OCI-LY3 (cell line): ENCODE data around the gene C10orf90.

Source experiments
- H2AFZ ChIP-seq: fragments of 200-600, 300-600 bp; shearing (Covaris generic); 2 replicates; pipeline ENCODE4 v1.6.0; 2014; ENCODE audit warnings: antibody characterized with exemption, low read depth, low read length
- H3K27ac ChIP-seq: fragments of 200-600, 300-600 bp; sonication (generic); 2 replicates; pipeline ENCODE4 v1.5.1; 2014; ENCODE audit warnings: mild to moderate bottlenecking, low read length, moderate library complexity, mixed read lengths
- H3K27me3 ChIP-seq: fragments of 200-600, 300-600 bp; sonication (generic); 2 replicates; pipeline ENCODE4 v1.6.1; 2014; ENCODE audit warnings: low read depth, low read length, mixed read lengths
- H3K36me3 ChIP-seq: fragments of 200-600, 300-600 bp; sonication (generic); replicated peaks from 2 replicates; pipeline ENCODE3; 2014; ENCODE audit warnings: low read depth, low read length, mixed read lengths
- H3K4me1 ChIP-seq: fragments of 300-600, 200-600 bp; sonication (generic); 2 replicates; pipeline ENCODE4 v1.6.1; 2014; ENCODE audit warnings: low read length, mixed read lengths
- H3K4me2 ChIP-seq: fragments of 200-600, 300-600 bp; sonication (generic); 2 replicates; pipeline ENCODE4 v1.6.1; 2014; ENCODE audit warnings: low read length, mixed read lengths
- H3K4me3 ChIP-seq: fragments of 300-600, 200-600 bp; sonication (generic); 2 replicates; pipeline ENCODE4 v1.5.1; 2014; ENCODE audit warnings: antibody characterized with exemption, mild to moderate bottlenecking, low read length, moderate library complexity
- H3K79me2 ChIP-seq: fragments of 300-600, 200-600 bp; shearing (Covaris generic); 2 replicates; pipeline ENCODE4 v1.6.1; 2014; ENCODE audit warnings: mild to moderate bottlenecking, low read length, mixed read lengths
- H3K9ac ChIP-seq: fragments of 300-600, 200-600 bp; shearing (Covaris generic); 2 replicates; pipeline ENCODE4 v1.6.0; 2014; ENCODE audit warnings: mild to moderate bottlenecking, low read length, moderate library complexity
- H3K9me3 ChIP-seq: fragments of 200-600, 300-600 bp; shearing (Covaris generic); 2 replicates; pipeline ENCODE4 v1.6.1; 2014; ENCODE audit warnings: low read length, mixed read lengths; ENCODE audit not compliant: insufficient read depth
- H4K20me1 ChIP-seq: fragments of 200-600, 300-600 bp; sonication (generic); 2 replicates; pipeline ENCODE4 v1.6.1; 2016; ENCODE audit warnings: low read length, mixed read lengths; ENCODE audit not compliant: insufficient read depth
- CTCF ChIP-seq: fragments of 200-600, 300-600 bp; sonication (generic); IDR thresholded peaks from 2 replicates; pipeline ENCODE4 v1.5.1; 2014; ENCODE audit warnings: antibody characterized with exemption, low read length, low read depth
- EZH2phosphoT487 ChIP-seq: fragments of 200-600 bp; shearing (Covaris generic); IDR thresholded peaks from 2 replicates; pipeline ENCODE4 v1.6.1; 2018; ENCODE audit warnings: antibody characterized with exemption, mixed run types, low read depth

Gene C10orf90

GRCh38 chr10:126638542-126638941 is 32.0 kb downstream of the C10orf90 start:
- H3K4me2 ChIP-seq, result no peak overlapping the region
- H3K9me3 ChIP-seq, result no peaks in the 10 kb centered on the region
- TF ChIP-seq EZH2phosphoT487, result no peak
- no peak for TF ChIP-seq CTCF
- no peaks in the 10 kb centered on the region for H3K36me3 ChIP-seq
- no peak overlapping the region for H3K9ac ChIP-seq
- H3K4me1 ChIP-seq, result no peaks in the 10 kb centered on the region
- H3K27me3 ChIP-seq, result no peaks in the 10 kb centered on the region
- H2AFZ ChIP-seq, result no peak overlapping the region
- H4K20me1 ChIP-seq, result no peaks in the 10 kb centered on the region
- no peak overlapping the region for H3K27ac ChIP-seq
- H3K4me3 ChIP-seq, result no peak overlapping the region
- no peaks in the 10 kb centered on the region for H3K79me2 ChIP-seq

DNA sequence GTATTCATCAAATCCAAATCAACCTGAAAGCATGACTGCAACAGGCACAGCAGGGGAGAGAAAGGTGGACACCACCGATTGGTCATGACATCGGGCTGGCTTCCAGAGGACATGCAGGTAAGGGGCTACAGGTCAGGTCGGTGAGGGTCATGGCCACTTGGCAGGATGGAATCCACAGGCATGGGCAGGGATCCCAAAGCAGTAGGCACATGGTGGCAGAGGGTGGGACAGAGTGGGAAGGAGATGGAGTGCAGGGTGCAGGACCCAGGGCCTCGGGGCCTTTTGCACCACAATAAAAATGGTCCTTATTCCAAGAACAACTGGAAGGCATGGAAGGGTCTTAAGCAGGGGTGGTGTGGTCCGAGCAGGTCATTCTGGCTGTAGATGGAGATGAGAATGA is 33.0 kb downstream of the C10orf90 start:
- Histone ChIP-seq H3K4me2 (no peak overlapping the region), H2AFZ (no peak overlapping the region), H3K4me3 (no peak overlapping the region), H4K20me1 (no peaks in the 10 kb centered on the region), H3K27me3 (no peaks in the 10 kb centered on the region), H3K4me1 (no peaks in the 10 kb centered on the region), H3K27ac (no peak overlapping the region), H3K36me3 (no peaks in the 10 kb centered on the region), H3K9ac (no peak overlapping the region), H3K9me3 (no peaks in the 10 kb centered on the region), H3K79me2 (no peaks in the 10 kb centered on the region)
- no peak for TF ChIP-seq CTCF
- TF ChIP-seq EZH2phosphoT487, result no peak

DNA sequence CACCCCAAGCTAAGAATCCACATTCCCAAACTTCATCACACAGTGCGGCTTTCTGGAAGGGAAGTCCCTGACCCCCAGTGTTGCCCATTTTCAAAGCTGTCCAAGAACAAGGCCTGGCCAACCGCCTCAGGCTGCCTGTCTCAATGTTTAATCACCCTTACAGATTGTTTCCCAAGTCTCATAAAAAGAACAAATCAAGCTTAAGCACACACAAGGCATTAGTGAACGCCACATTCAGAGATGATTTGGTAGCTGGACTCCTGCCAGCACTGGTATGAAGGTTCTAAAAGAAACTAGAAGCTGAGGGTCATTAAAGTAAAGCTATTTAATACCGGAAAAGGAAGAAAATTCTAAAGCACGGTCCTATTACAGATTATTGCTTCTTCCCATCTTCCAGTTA is 35.6 kb downstream of the C10orf90 start:
- no peaks in the 10 kb centered on the region for H4K20me1 ChIP-seq
- H2AFZ ChIP-seq, result no peak overlapping the region
- no peaks in the 10 kb centered on the region for H3K27me3 ChIP-seq
- H3K9me3 ChIP-seq, result no peaks in the 10 kb centered on the region
- no peaks in the 10 kb centered on the region for H3K4me1 ChIP-seq
- H3K9ac ChIP-seq, result no peak overlapping the region
- no peaks in the 10 kb centered on the region for H3K36me3 ChIP-seq
- H3K27ac ChIP-seq, result no peak overlapping the region
- H3K79me2 ChIP-seq, result no peaks in the 10 kb centered on the region
- H3K4me2 ChIP-seq, result no peak overlapping the region
- TF ChIP-seq EZH2phosphoT487, result no peak
- TF ChIP-seq CTCF, result no peak
- no peak overlapping the region for H3K4me3 ChIP-seq

- no peaks in the 10 kb centered on the region for H3K79me2 ChIP-seq
- no peak overlapping the region for H3K4me3 ChIP-seq
- H3K4me1 ChIP-seq, result no peaks in the 10 kb centered on the region
- no peaks in the 10 kb centered on the region for H3K27me3 ChIP-seq
- no peak overlapping the region for H3K27ac ChIP-seq
- H3K9me3 ChIP-seq, result no peaks in the 10 kb centered on the region
- H3K4me2 ChIP-seq, result no peak overlapping the region
- TF ChIP-seq CTCF (no peak), EZH2phosphoT487 (no peak)
- H3K9ac ChIP-seq, result no peak overlapping the region
- H3K36me3 ChIP-seq, result no peaks in the 10 kb centered on the region
- H2AFZ ChIP-seq, result no peak overlapping the region
- H4K20me1 ChIP-seq, result no peaks in the 10 kb centered on the region
These were observed 36.1 kb downstream of the C10orf90 start for GRCh38 chr10:126634347-126634746.
